Measurements from ENCODE around the gene MRPL37. TPM values are rescaled to one million over a fixed set of nuclear protein-coding genes. Genes with fewer than 3 reads are reported as not detected.

Gene MRPL37
- total RNA-seq, 2 donors from 2014 or later: 84.5 to 95.8 TPM

DNA sequence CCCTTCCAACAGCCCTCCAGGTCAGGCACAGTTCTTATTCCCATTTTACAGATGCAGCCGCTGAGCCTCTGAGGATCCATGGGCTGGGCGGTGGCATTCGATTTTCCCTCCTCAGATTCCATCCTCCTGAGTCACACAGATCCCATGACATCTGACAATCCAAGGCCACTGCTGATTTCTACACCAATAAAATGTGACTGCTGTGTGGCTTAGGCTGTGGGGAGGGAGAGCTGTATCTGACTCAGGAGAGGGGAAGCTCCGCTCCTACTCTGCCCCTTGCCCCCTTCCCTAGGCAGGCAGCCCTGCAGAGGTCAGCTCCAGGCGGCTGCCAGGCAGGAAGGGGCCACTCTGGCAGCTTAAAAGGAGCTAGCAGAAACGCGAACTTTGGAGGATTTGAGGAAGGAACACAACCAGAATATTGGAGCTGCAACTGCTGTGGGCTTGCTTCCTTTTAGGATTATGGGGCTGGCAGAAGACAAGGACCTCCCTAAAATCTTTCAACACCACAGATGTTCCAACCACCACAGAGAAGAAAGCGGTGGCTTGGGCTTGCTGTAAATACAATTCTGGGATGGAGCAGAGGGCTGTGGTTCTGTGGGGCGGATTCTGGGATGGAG, 50.0 kb downstream of the MRPL37 start:
- Histone ChIP-seq H3K4me1 (ENCODE audit: control insufficient read depth, insufficient read depth, low read length) (peaks cover 20% of the 10 kb centered on the region), H3K9me3 (ENCODE audit: control insufficient read depth, low read length) (no peaks in the 10 kb centered on the region), H3K4me3 (ENCODE audit: low read length) (no peak overlapping the region), H3K9ac (ENCODE audit: extremely low read depth, low read length, poor library complexity, severe bottlenecking) (peak overlapping the region; percentile 38), H3K27me3 (ENCODE audit: control insufficient read depth, insufficient read depth, low read length, poor library complexity, severe bottlenecking) (no peaks in the 10 kb centered on the region), H3K36me3 (ENCODE audit: control insufficient read depth, insufficient read depth, low read length) (peaks cover 91% of the 10 kb centered on the region), H3K27ac (ENCODE audit: low read depth, low read length) (peak overlapping the region; percentile 9)
- peak; percentile 74 for DNase-seq
- peak overlapping the region; percentile 91 for H3K27ac Mint-ChIP-seq
- H3K9me3 Mint-ChIP-seq: no peaks in the 10 kb centered on the region
- 92 to 94% methylated on average over 2 to 9 of the region's 9 CpGs for whole genome bisulfite sequencing, 2 experiments (ENCODE audit: insufficient coverage in 1 of 2, insufficient read length in 1 of 2)
- TF ChIP-seq, protein P1, sequence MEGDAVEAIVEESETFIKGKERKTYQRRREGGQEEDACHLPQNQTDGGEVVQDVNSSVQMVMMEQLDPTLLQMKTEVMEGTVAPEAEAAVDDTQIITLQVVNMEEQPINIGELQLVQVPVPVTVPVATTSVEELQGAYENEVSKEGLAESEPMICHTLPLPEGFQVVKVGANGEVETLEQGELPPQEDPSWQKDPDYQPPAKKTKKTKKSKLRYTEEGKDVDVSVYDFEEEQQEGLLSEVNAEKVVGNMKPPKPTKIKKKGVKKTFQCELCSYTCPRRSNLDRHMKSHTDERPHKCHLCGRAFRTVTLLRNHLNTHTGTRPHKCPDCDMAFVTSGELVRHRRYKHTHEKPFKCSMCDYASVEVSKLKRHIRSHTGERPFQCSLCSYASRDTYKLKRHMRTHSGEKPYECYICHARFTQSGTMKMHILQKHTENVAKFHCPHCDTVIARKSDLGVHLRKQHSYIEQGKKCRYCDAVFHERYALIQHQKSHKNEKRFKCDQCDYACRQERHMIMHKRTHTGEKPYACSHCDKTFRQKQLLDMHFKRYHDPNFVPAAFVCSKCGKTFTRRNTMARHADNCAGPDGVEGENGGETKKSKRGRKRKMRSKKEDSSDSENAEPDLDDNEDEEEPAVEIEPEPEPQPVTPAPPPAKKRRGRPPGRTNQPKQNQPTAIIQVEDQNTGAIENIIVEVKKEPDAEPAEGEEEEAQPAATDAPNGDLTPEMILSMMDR (conservative IDR thresholded peaks at IDR 0.05): no peak
- H3K4me3 Mint-ChIP-seq: no peak overlapping the region
- H3K36me3 Mint-ChIP-seq (ENCODE audit: low read depth): peaks cover 66% of the 10 kb centered on the region
- H3K27me3 Mint-ChIP-seq (ENCODE audit: insufficient read depth): no peaks in the 10 kb centered on the region
- peaks cover 11% of the 10 kb centered on the region for H3K4me1 Mint-ChIP-seq

DNA sequence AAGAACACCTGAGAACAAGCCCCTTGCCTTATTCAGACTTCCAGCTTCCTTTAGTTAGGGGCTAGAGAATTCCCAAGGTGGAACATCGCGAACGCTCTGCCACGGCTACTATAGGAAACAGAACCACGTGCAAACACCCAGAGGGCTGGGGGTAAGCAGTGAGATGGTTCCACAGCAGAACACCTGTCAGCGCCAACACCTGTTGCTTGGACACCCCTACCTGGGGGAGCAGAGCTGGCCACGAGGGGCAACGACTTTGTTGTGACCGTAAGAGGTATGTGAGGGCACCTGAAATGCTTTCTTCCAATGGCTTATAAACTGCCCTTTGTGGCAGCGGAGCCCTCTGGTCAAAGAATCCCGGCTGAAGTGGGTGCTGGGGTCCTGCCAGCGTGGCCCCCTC, 50.7 kb downstream of the MRPL37 start:
- Histone ChIP-seq H3K27me3 (ENCODE audit: control insufficient read depth, insufficient read depth, low read length, poor library complexity, severe bottlenecking) (no peaks in the 10 kb centered on the region), H3K36me3 (ENCODE audit: control insufficient read depth, insufficient read depth, low read length) (peaks cover 90% of the 10 kb centered on the region), H3K4me3 (ENCODE audit: low read length) (no peak overlapping the region), H3K9me3 (ENCODE audit: control insufficient read depth, low read length) (no peaks in the 10 kb centered on the region), H3K27ac (ENCODE audit: low read depth, low read length) (no peak overlapping the region), H3K9ac (ENCODE audit: extremely low read depth, low read length, poor library complexity, severe bottlenecking) (no peak overlapping the region), H3K4me1 (ENCODE audit: control insufficient read depth, insufficient read depth, low read length) (peaks cover 18% of the 10 kb centered on the region)
- Mint-ChIP-seq H3K4me3 (no peak overlapping the region), H3K36me3 (ENCODE audit: low read depth) (peaks cover 66% of the 10 kb centered on the region), H3K9me3 (no peaks in the 10 kb centered on the region), H3K4me1 (peaks cover 11% of the 10 kb centered on the region), H3K27ac (peak overlapping the region; percentile 81), H3K27me3 (ENCODE audit: insufficient read depth) (no peaks in the 10 kb centered on the region)
- 96 to 97% methylated on average over 7 to 12 of the region's 12 CpGs for WGBS, 2 experiments (ENCODE audit: insufficient coverage in 1 of 2, insufficient read length in 1 of 2)
- TF ChIP-seq, protein P1 (conservative IDR thresholded peaks at IDR 0.05): no peak
- DNase-seq: no peak

DNA sequence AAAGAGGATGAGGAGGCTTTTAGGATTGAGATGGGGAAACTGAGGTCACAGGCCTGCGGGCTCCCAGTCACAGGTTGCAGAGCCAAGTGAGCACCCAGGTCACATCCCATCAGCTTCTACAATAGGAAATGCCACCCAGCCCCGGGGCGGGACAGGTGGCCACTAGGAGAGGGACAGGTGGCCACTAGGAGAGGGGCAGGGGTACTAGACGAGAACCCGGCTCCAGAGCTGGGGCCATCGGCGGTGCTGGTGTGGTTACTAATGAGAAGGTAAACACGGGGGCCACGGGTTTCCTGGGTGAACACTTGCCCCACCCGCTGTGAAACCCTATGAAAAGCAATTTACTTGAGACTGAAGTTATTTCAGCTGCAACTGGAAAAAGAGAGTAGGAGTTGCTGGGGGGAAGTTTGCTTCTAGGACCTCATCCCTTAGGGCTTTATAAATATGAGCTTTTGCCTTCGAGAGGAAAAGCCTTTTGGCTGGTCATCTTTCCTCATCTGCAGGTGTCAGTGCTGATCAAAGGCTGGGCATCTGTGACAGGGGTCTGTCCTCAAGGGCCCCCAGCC, 52.5 kb downstream of the MRPL37 start:
- TF ChIP-seq, protein P1 (conservative IDR thresholded peaks at IDR 0.05): no peak
- no peak overlapping the region for H3K9ac ChIP-seq (ENCODE audit: extremely low read depth, low read length, poor library complexity, severe bottlenecking)
- H3K4me3 ChIP-seq (ENCODE audit: low read length): no peak overlapping the region
- no peak overlapping the region for H3K27ac ChIP-seq (ENCODE audit: low read depth, low read length)
- Mint-ChIP-seq H3K9me3 (no peaks in the 10 kb centered on the region), H3K36me3 (ENCODE audit: low read depth) (peaks cover 62% of the 10 kb centered on the region), H3K4me1 (peaks cover 10% of the 10 kb centered on the region), H3K4me3 (no peak overlapping the region), H3K27me3 (ENCODE audit: insufficient read depth) (no peaks in the 10 kb centered on the region), H3K27ac (peak overlapping the region; percentile 18)
- H3K27me3 ChIP-seq (ENCODE audit: control insufficient read depth, insufficient read depth, low read length, poor library complexity, severe bottlenecking): no peaks in the 10 kb centered on the region
- no peaks in the 10 kb centered on the region for H3K9me3 ChIP-seq (ENCODE audit: control insufficient read depth, low read length)
- peaks cover 7% of the 10 kb centered on the region for H3K4me1 ChIP-seq (ENCODE audit: control insufficient read depth, insufficient read depth, low read length)
- no peak for DNase-seq
- H3K36me3 ChIP-seq (ENCODE audit: control insufficient read depth, insufficient read depth, low read length): peaks cover 91% of the 10 kb centered on the region
- WGBS, 2 experiments (ENCODE audit: insufficient coverage in 1 of 2, insufficient read length in 1 of 2): 87 to 94% methylated on average over 8 to 11 of the region's 11 CpGs
